H1 (cell line): ENCODE measurements around the gene SHTN1. TPM values are rescaled to one million over a fixed set of nuclear protein-coding genes. Genes with fewer than 3 reads are reported as not detected.

Experiments used
- CTCF ChIA-PET: fragments of 300-600 bp; sonication (Branson Sonifier 250); formaldehyde crosslinking; loops from one replicate; lab custom pipeline; 2021; ENCODE audit not compliant: partially characterized antibody; lab: Charles Lee
- POLR2A ChIA-PET: fragments of 300-600 bp; sonication (Branson Sonifier 250); formaldehyde crosslinking; loops from one replicate; lab custom pipeline; 2021; ENCODE audit warnings: inconsistent platforms; ENCODE audit not compliant: partially characterized antibody; lab: Charles Lee
- DNase-seq, 2 experiments: peaks; one replicate each; pipeline versions ENCODE4 v3.0.0 to v3.0.0-alpha.2; 2010 to 2022; ENCODE audit warnings: low spot score in 2 of 2, low read depth in 1 of 2, mixed read lengths in 1 of 2
- FAIRE-seq: peaks from 2 replicates; lab custom pipeline; 2011; peaks lifted over from hg19 to GRCh38; lab: Jason Lieb, UNC
- H2AFZ ChIP-seq: 2 replicates; pipeline ENCODE4 v1.8.1; 2012; ENCODE audit warnings: low read length, inconsistent platforms
- H2AK5ac ChIP-seq: 2 replicates; pipeline ENCODE4 v1.6.1; 2013; ENCODE audit warnings: low read depth, low read length
- H2BK120ac ChIP-seq: replicated peaks from 2 replicates; pipeline ENCODE3; 2013; ENCODE audit warnings: low read depth, low read length, inconsistent platforms
- H2BK12ac ChIP-seq: 2 replicates; pipeline ENCODE4 v1.6.1; 2013; ENCODE audit warnings: low read depth, low read length
- H2BK15ac ChIP-seq: 2 replicates; pipeline ENCODE4 v1.6.1; 2013; ENCODE audit warnings: low read length
- H2BK20ac ChIP-seq: 2 replicates; pipeline ENCODE4 v1.6.1; 2013; ENCODE audit warnings: low read length
- H2BK5ac ChIP-seq: 2 replicates; pipeline ENCODE4 v1.6.1; 2013; ENCODE audit warnings: low read depth, low read length
- H3K14ac ChIP-seq: 2 replicates; pipeline ENCODE4 v1.6.1; 2013; ENCODE audit warnings: inconsistent platforms; ENCODE audit not compliant: insufficient read length
- H3K18ac ChIP-seq: 2 replicates; pipeline ENCODE4 v1.6.1; 2013; ENCODE audit warnings: low read length; ENCODE audit errors: extremely low read depth
- H3K23ac ChIP-seq: 2 replicates; pipeline ENCODE4 v1.6.1; 2013; ENCODE audit warnings: inconsistent platforms; ENCODE audit not compliant: insufficient read length
- H3K23me2 ChIP-seq: 2 replicates; pipeline ENCODE4 v1.6.1; 2013; ENCODE audit warnings: low read depth, low read length
- H3K27ac ChIP-seq: 2 replicates; pipeline ENCODE4 v1.6.1; 2011; ENCODE audit warnings: low read depth, low read length, inconsistent platforms
- H3K27me3 ChIP-seq, 4 experiments: replicated peaks in 1 of 4; 1 replicate in 1 of 4; 2 replicates in 3 of 4; pipeline versions ENCODE4 v1.6.1 to v1.8.1; 2011 to 2013; ENCODE audit warnings: low read length in 3 of 4, mild to moderate bottlenecking in 3 of 4, inconsistent platforms in 2 of 4, mixed read lengths in 2 of 4, moderate library complexity in 1 of 4; ENCODE audit not compliant: control insufficient read depth in 3 of 4, insufficient read depth in 3 of 4; ENCODE audit errors: extremely low read depth in 1 of 4
- H3K36me3 ChIP-seq, 4 experiments: 2 replicates each; pipeline versions ENCODE4 v1.6.1 to v1.8.1; 2011 to 2013; ENCODE audit warnings: mild to moderate bottlenecking in 4 of 4, low read length in 3 of 4, moderate library complexity in 2 of 4, control low read depth in 1 of 4, inconsistent platforms in 1 of 4; ENCODE audit not compliant: insufficient read depth in 4 of 4, control insufficient read depth in 2 of 4
- H3K4ac ChIP-seq: replicated peaks from 2 replicates; pipeline ENCODE3; 2013; ENCODE audit warnings: low read length, low read depth, mixed read lengths, inconsistent platforms; ENCODE audit not compliant: insufficient read length
- H3K4me1 ChIP-seq, 4 experiments: replicated peaks in 1 of 4; 1 replicate in 1 of 4; 2 replicates in 3 of 4; pipeline versions ENCODE4 v1.6.1 to v1.8.1; 2011 to 2013; ENCODE audit warnings: low read length in 3 of 4, inconsistent platforms in 2 of 4, mixed read lengths in 1 of 4; ENCODE audit not compliant: insufficient read depth in 4 of 4, control insufficient read depth in 3 of 4
- H3K4me2 ChIP-seq, 2 experiments: 2 replicates each; pipeline versions ENCODE4 v1.6.1 to v1.8.1; 2011 to 2013; ENCODE audit warnings: low read depth in 2 of 2, low read length in 2 of 2, control low read depth in 1 of 2, inconsistent platforms in 1 of 2, mild to moderate bottlenecking in 1 of 2; ENCODE audit not compliant: insufficient read depth in 1 of 2
- H3K4me3 ChIP-seq, 4 experiments: fragments of 200-600, 300-600 bp in 1 of 4; sonication (generic), shearing (Covaris generic), sonication (Bioruptor Twin) in 1 of 4; 2 replicates each; pipeline versions ENCODE4 v1.5.1 to v1.8.1; 2011 to 2016; ENCODE audit warnings: low read length in 4 of 4, low read depth in 3 of 4, control low read depth in 2 of 4, inconsistent platforms in 2 of 4, mild to moderate bottlenecking in 2 of 4, mixed read lengths in 1 of 4, moderate library complexity in 1 of 4; ENCODE audit not compliant: insufficient read depth in 2 of 4; ENCODE audit errors: extremely low read depth in 1 of 4
- H3K56ac ChIP-seq: replicated peaks from 2 replicates; pipeline ENCODE3; 2013; ENCODE audit warnings: low read depth, mild to moderate bottlenecking, mixed read lengths, low read length, inconsistent platforms; ENCODE audit not compliant: insufficient read length
- H3K79me1 ChIP-seq: 2 replicates; pipeline ENCODE4 v1.6.1; 2013; ENCODE audit warnings: low read depth, low read length, control low read depth
- H3K79me2 ChIP-seq, 2 experiments: 2 replicates each; pipeline versions ENCODE4 v1.6.1 to v1.8.1; 2012 to 2013; ENCODE audit warnings: low read length in 2 of 2, mild to moderate bottlenecking in 2 of 2, inconsistent platforms in 1 of 2; ENCODE audit not compliant: insufficient read depth in 2 of 2, control insufficient read depth in 1 of 2
- H3K9ac ChIP-seq, 4 experiments: replicated peaks in 1 of 4; 1 replicate in 1 of 4; 2 replicates in 3 of 4; pipeline versions ENCODE4 v1.6.1 to v1.8.1; 2011 to 2013; ENCODE audit warnings: low read depth in 3 of 4, low read length in 3 of 4, control low read depth in 2 of 4, mild to moderate bottlenecking in 2 of 4, moderate library complexity in 2 of 4, inconsistent platforms in 1 of 4; ENCODE audit errors: extremely low read depth in 1 of 4
- H3K9me3 ChIP-seq, 2 experiments: 2 replicates each; pipeline versions ENCODE4 v1.6.1 to v1.8.1; 2012 to 2013; ENCODE audit warnings: mild to moderate bottlenecking in 2 of 2, moderate library complexity in 2 of 2, control low read depth in 1 of 2, inconsistent platforms in 1 of 2, low read depth in 1 of 2, low read length in 1 of 2, mixed read lengths in 1 of 2; ENCODE audit not compliant: insufficient read depth in 2 of 2
- H4K20me1 ChIP-seq, 2 experiments: replicated peaks in 1 of 2; 2 replicates each; pipeline versions ENCODE3 to v1.8.1; 2011 to 2013; ENCODE audit warnings: inconsistent platforms in 2 of 2, low read length in 2 of 2, mild to moderate bottlenecking in 1 of 2; ENCODE audit not compliant: insufficient read depth in 2 of 2, control insufficient read depth in 1 of 2
- H4K5ac ChIP-seq: 2 replicates; pipeline ENCODE4 v1.6.1; 2013; ENCODE audit warnings: low read length, low read depth, mixed read lengths, inconsistent platforms; ENCODE audit not compliant: insufficient read length
- H4K8ac ChIP-seq: 2 replicates; pipeline ENCODE4 v1.8.0; 2013; ENCODE audit warnings: mild to moderate bottlenecking, moderate library complexity, low read length, inconsistent platforms; ENCODE audit not compliant: insufficient read depth; ENCODE audit errors: extremely low read depth
- H4K91ac ChIP-seq: replicated peaks from 2 replicates; pipeline ENCODE3; 2013; ENCODE audit warnings: low read length, mixed read lengths, inconsistent platforms; ENCODE audit not compliant: insufficient read length
- ASH2L ChIP-seq: fragments of 200-600, 300-600 bp; sonication (generic); IDR thresholded peaks from one replicate; pipeline ENCODE4 v1.7.1; 2017; ENCODE audit warnings: low read length
- ATF3 ChIP-seq: IDR thresholded peaks from 2 replicates; pipeline ENCODE4 v1.6.1; 2011; ENCODE audit warnings: low read depth, mild to moderate bottlenecking, low read length; ENCODE audit not compliant: insufficient read depth
- BACH1 ChIP-seq: IDR thresholded peaks from 2 replicates; pipeline ENCODE4 v1.6.1; 2012; ENCODE audit warnings: low read length, improper control_type of control experiment
- BCL11A ChIP-seq, 2 experiments: IDR thresholded peaks; one replicate each; pipeline ENCODE4 v1.6.1; 2011; ENCODE audit warnings: low read depth in 2 of 2, low read length in 2 of 2, mild to moderate bottlenecking in 2 of 2
- CBX5 ChIP-seq: fragments of 300-800, 300-1000 bp; sonication (generic); IDR thresholded peaks from 2 replicates; pipeline ENCODE4 v1.7.1; 2016; ENCODE audit warnings: antibody characterized with exemption, low read length, low read depth
- CEBPB ChIP-seq: IDR thresholded peaks from 2 replicates; pipeline ENCODE4 v1.6.1; 2012; ENCODE audit warnings: low read depth, low read length
- CHD2 ChIP-seq: IDR thresholded peaks from 2 replicates; pipeline ENCODE4 v1.6.1; 2012; ENCODE audit warnings: low read length, improper control_type of control experiment
- EGR1 ChIP-seq: IDR thresholded peaks from 2 replicates; pipeline ENCODE4 v1.6.1; 2011; ENCODE audit warnings: low read depth, low read length, borderline replicate concordance
- JUN ChIP-seq: IDR thresholded peaks from 2 replicates; pipeline ENCODE4 v1.6.1; 2011; ENCODE audit warnings: low read depth, mild to moderate bottlenecking, improper control_type of control experiment, low read length
- KDM1A ChIP-seq: fragments of 200-600, 300-600 bp; sonication (generic); IDR thresholded peaks from 2 replicates; pipeline ENCODE4 v1.7.1; 2016; ENCODE audit warnings: mild to moderate bottlenecking, low read length, borderline replicate concordance
- RXRA ChIP-seq: IDR thresholded peaks from 2 replicates; pipeline ENCODE4 v1.6.1; 2011; ENCODE audit warnings: low read depth, mild to moderate bottlenecking, low read length, moderate library complexity; ENCODE audit not compliant: insufficient read depth
- SP4 ChIP-seq: IDR thresholded peaks from 2 replicates; pipeline ENCODE4 v1.6.1; 2012; ENCODE audit warnings: low read length, inconsistent platforms
- SRF ChIP-seq: IDR thresholded peaks from 2 replicates; pipeline ENCODE4 v1.6.1; 2011; ENCODE audit warnings: mild to moderate bottlenecking, low read depth, low read length, moderate library complexity
- TAF1 ChIP-seq: IDR thresholded peaks from 2 replicates; pipeline ENCODE4 v1.6.1; 2011; ENCODE audit warnings: mild to moderate bottlenecking, low read depth, low read length
- TAF7 ChIP-seq: optimal IDR thresholded peaks from 2 replicates; pipeline ENCODE3; 2011; ENCODE audit warnings: low read depth, mild to moderate bottlenecking, inconsistent platforms, low read length, moderate library complexity, borderline replicate concordance
- WGBS, 2 experiments: shearing (Covaris generic) in 1 of 2; methylation state at CpG; one replicate each; pipeline versions ENCODE4 v1.1.6 to v1.1.7; 2013 to 2015; ENCODE audit warnings: low lambda C conversion rate in 2 of 2, mixed read lengths in 2 of 2, inconsistent platforms in 1 of 2, low coverage in 1 of 2, missing lambda C conversion rate in 1 of 2; ENCODE audit not compliant: insufficient replicate concordance in 2 of 2, insufficient coverage in 1 of 2, insufficient read length in 1 of 2; ENCODE audit errors: extremely low coverage in 1 of 2, missing lambda C conversion rate in 1 of 2; 5-methylcytosine and 5-hydroxymethylcytosine counted together
- polyA plus RNA-seq, 7 experiments: library from polyadenylated mRNA; depleted of rRNA in 3 of 7; stranded (reverse) in 5 of 7; unstranded in 2 of 7; fragments of >200 nt in 5 of 7; fragments of 200-250 nt in 2 of 7; gene quantifications; 1 replicate in 5 of 7; 2 replicates in 1 of 7; 4 replicates in 1 of 7; pipeline versions ENCODE4 v1.2.1 to v1.2.3, GENCODE V29; 2011 to 2013; ENCODE audit warnings: missing spikeins in 2 of 7, mixed read lengths in 2 of 7
- total RNA-seq: library from RNA; stranded (reverse); fragmentation: NEBNext Ultra II Directional; extraction: Animal tissue kit (Norgen Biotek cat#: 25700); gene quantifications from 2 replicates; pipeline ENCODE4 v1.2.1, GENCODE V29; 2021

The SHTN1 gene
- total and polyA plus RNA-seq, 2 of the 8 experiments (the other 6 are each of a cell fraction or from before 2014, with no cell fraction given), result 3.3 to 12.7 TPM

- H3K4me2 ChIP-seq, result no peak overlapping the region
- no peak overlapping the region for H4K91ac ChIP-seq
- no peak overlapping the region for H2BK15ac ChIP-seq
- no peak overlapping the region for H3K23ac ChIP-seq
- no peak overlapping the region for H2BK120ac ChIP-seq
- H2BK20ac ChIP-seq, result no peak overlapping the region
- no peak overlapping the region for H3K18ac ChIP-seq
- H3K23me2 ChIP-seq, result no peaks in the 10 kb centered on the region
- H3K4me3 ChIP-seq, result no peak overlapping the region
- H3K14ac ChIP-seq, result no peak overlapping the region
- H3K9ac ChIP-seq, result no peak overlapping the region
- CTCF ChIA-PET, result interaction anchor here (1.3 to 1.5 kb wide), 3 partner anchors 9 to 177 kb away, joined by 3 to 10 read pairs (median 3); partner anchors contain the start of gene SHTN1
- no peaks in the 10 kb centered on the region for H3K9me3 ChIP-seq
- DNase-seq (no peak), FAIRE-seq (no peak)
- H3K4ac ChIP-seq, result no peak overlapping the region
- no peaks in the 10 kb centered on the region for H3K79me1 ChIP-seq
- H3K56ac ChIP-seq, result no peak overlapping the region
- no peaks in the 10 kb centered on the region for H4K20me1 ChIP-seq
- no peak overlapping the region for H2BK12ac ChIP-seq
- no peak overlapping the region for H2AFZ ChIP-seq
- peaks cover 0 to 3% of the 10 kb centered on the region in 2 experiments; a peak in 1 of 4 replicates for H3K79me2 ChIP-seq
- no peaks in the 10 kb centered on the region for H3K36me3 ChIP-seq
- H3K4me1 ChIP-seq, result peaks cover 0 to 5% (median 0%) of the 10 kb centered on the region in 4 experiments; a peak in 3 of 7 replicates
- H4K5ac ChIP-seq, result no peak overlapping the region
- no peak overlapping the region for H4K8ac ChIP-seq
- no peak overlapping the region for H3K27ac ChIP-seq
- no peaks in the 10 kb centered on the region for H3K27me3 ChIP-seq
- TF ChIP-seq TAF7 (no peak), RXRA (no peak), CBX5 (no peak), ASH2L (no peak), EGR1 (no peak), BCL11A (IDR thresholded peaks at IDR 0.05; ENCODE audit: low read depth in 2 of 2, low read length in 2 of 2) (no peak), BACH1 (no peak), CHD2 (no peak), SP4 (no peak), ATF3 (no peak), TAF1 (no peak), KDM1A (no peak), CEBPB (no peak), JUN (no peak), SRF (no peak)
- no peak overlapping the region for H2BK5ac ChIP-seq
- H2AK5ac ChIP-seq, result no peak overlapping the region
- 63% methylated on average over 3 of the region's 3 CpGs; no CpG with 5 or more reads in 1 of the 2 experiments for WGBS, 2 experiments
- POLR2A ChIA-PET, result interaction anchor here (0.7 kb wide), 1 partner anchor 89 kb away, joined by 3 read pairs; no protein-coding TSS in a partner anchor
These were observed 24.9 kb downstream of the SHTN1 start for GRCh38 chr10:116980041-116980440.
